HG03565 (cell line): ENCODE data around the gene LRRC58.

Experiments
- ATAC-seq: cut with Tn5 transposase; IDR thresholded peaks from one replicate; pipeline ENCODE4 v1.9.1; 2021; ENCODE audit warnings: mild to moderate bottlenecking, moderate library complexity; ENCODE audit not compliant: unreplicated experiment

Gene LRRC58

GRCh38 chr3:120281261-120281660 lies 67.9 kb downstream of the LRRC58 start:
- no peak for ATAC-seq

- ATAC-seq, result no peak
Measured at GRCh38 chr3:120280566-120280965, 68.6 kb downstream of the LRRC58 start.

GRCh38 chr3:120280026-120280425 lies 69.1 kb downstream of the LRRC58 start:
- no peak for ATAC-seq

GRCh38 chr3:120276767-120277166 lies 72.4 kb downstream of the LRRC58 start:
- ATAC-seq, result no peak

- no peak for ATAC-seq
Measured at GRCh38 chr3:120275618-120276017, 73.5 kb downstream of the LRRC58 start.

- no peak for ATAC-seq
Measured at GRCh38 chr3:120274739-120275167, 74.4 kb downstream of the LRRC58 start.
